Body of pancreas (tissue), 4 donors: ENCODE results near the gene DFFB.

Experiments used
- POLR2A ChIP-seq, 3 donors: fragments of 450-650 bp; IDR thresholded peaks; one replicate each; pipeline ENCODE4 v1.6.1; 2016; ENCODE audit warnings: antibody characterized with exemption in 3 of 3, mild to moderate bottlenecking in 2 of 3
- TF ChIP-seq, protein P1 (sequence below), 7 experiments: fragments of 450-650 bp in 4 of 7; fragments of 200-600 bp in 3 of 7; sonication (generic) in 3 of 7; IDR thresholded peaks; one replicate each; pipeline ENCODE4 v1.5.1; 2016 to 2019; ENCODE audit warnings: antibody characterized with exemption in 7 of 7

DNA sequence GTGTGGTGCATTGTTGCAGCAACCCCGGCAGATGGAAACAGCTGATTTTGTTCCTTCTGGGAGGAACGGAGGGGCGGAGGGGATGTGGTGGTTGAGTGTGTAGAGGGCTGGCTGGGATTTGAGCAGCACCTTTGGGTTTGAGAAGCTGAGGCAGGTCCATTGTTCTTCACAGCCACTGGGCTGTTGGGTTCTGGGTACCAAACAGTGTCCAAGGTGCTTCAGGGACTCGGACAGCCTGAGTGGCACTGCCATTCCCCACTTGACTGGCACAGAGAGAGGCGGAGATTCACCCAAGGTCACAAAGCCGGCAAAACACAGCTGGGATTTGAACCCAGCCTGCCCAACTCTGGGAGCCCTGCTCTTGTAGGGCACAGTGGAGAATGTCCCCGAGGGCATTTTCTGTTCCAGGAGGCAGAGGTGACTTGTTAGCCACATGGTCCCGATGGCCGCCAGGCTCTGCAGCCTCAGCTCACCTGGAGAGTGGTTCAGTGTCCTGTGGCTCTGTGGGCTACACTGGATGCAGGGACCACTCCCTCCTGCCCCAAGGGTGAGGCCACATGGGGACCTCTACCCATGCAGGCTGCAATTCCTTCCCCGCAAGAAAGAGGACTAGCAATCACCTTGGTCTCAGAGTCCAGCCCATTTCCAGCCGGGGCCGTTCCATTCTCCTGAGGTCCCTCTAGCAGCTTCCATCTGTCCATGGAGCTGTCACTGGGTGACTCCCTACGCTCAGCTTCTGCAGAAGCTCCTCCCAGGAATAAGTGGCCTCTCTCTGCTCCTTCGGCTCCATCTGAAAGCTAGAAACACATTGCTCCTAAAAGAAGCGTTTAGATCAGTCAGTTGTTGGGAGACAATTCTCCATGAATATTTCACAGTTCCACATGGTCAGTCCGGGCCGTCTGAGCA, 74.0 kb downstream of the DFFB start:
- TF ChIP-seq, protein P1, sequence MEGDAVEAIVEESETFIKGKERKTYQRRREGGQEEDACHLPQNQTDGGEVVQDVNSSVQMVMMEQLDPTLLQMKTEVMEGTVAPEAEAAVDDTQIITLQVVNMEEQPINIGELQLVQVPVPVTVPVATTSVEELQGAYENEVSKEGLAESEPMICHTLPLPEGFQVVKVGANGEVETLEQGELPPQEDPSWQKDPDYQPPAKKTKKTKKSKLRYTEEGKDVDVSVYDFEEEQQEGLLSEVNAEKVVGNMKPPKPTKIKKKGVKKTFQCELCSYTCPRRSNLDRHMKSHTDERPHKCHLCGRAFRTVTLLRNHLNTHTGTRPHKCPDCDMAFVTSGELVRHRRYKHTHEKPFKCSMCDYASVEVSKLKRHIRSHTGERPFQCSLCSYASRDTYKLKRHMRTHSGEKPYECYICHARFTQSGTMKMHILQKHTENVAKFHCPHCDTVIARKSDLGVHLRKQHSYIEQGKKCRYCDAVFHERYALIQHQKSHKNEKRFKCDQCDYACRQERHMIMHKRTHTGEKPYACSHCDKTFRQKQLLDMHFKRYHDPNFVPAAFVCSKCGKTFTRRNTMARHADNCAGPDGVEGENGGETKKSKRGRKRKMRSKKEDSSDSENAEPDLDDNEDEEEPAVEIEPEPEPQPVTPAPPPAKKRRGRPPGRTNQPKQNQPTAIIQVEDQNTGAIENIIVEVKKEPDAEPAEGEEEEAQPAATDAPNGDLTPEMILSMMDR (IDR thresholded peaks at IDR 0.05), result no peak
- TF ChIP-seq POLR2A (IDR thresholded peaks at IDR 0.05), result no peak
